Measurements from ENCODE around the gene PLAC8.
"Not testable (repeated sequence)": the region's sequence is repeated elsewhere in the genome, so short reads cannot be mapped to it uniquely, and the experiment has no call there.

Gene PLAC8

DNA sequence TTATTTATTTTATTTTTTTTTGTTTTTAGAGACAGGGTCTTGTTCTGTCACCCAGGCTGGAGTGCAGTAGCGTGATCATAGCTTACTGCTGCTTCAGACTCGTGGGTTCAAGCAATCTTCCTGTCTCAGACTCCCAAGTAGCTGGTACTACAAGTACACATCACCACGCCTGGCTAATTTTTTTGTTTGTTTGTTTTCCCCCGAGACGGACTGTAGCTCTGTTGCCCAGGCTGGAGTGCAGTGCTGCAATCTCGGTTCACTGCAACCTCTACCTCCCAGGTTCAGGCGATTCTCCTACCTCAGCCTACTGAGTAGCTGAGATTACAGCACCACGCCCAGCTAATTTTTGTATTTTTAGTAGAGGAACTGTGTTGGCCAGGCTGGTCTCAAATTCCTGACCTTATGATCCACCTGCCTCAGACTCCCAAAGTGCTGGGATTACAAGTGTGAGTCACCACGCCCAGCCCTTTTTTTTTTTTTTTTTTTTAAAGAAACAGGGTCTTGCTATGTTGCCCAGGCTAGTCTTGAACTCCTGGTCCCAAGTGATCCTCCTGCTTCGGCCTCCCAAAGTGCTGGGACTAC, 47.4 kb downstream of the PLAC8 start:
- DNase-seq (ENCODE audit: low read depth), result no peak

DNA sequence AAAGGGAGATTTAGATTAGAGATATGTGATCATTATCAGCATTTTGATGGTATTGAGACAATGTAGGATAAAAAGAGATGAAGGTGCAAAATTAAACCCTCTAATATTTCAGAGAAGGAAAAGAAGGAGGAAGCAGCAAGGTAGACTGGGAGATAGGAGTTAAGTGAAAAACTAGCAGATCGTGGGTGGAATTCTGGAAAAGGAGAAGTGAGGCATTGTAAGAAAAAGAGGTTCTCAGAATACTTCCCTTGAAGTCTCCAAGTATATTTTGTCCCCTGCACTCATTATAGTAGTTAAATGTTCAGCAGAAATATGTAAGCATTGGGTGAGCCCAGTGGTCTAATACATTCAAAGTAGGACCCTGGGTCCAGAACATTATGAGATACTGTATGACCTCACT, 49.3 kb downstream of the PLAC8 start:
- DNase-seq (ENCODE audit: low read depth), result no peak

DNA sequence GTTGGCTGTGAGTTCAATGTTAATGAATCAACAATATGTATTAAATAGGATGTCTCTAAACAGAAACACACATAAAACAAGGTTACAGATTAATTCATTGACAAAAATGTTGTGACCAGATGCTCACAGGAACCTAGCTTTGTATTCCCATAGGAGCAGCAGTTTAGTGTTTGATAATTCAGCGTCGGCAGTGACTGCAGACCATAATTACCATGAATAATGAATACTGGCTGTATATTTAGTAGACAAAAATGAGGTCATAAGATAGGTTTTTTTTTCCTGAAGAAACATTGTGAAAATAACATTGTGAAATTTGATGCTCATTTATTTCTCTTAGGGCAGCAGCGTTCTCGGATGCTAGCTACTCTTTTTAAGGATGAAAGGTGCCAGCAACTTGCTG, 51.8 kb downstream of the PLAC8 start:
- no peak for DNase-seq (ENCODE audit: low read depth)

DNA sequence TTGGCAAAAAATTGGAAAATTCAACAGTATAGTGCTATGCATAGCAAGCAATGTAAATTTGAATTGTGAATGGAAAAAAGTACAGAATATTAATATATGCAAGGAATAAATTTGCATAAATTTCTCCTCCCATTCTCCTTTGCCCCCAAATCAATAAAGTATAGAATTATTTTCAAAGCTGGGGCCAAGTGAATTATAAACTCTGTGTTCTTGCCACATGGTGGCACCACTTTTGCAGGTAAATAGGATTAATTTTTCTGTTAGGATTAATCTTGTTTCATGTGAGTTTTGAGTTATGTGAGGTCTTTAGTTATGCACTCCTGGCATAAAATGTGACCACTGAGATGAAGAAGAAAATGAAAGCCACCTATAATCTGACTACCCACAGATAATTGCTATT, 59.6 kb downstream of the PLAC8 start:
- DNase-seq (ENCODE audit: low read depth), result no peak

GRCh38 chr4:83048781-83049180, 65.7 kb downstream of the PLAC8 start:
- not testable (repeated sequence) for DNase-seq (ENCODE audit: low read depth)

DNA sequence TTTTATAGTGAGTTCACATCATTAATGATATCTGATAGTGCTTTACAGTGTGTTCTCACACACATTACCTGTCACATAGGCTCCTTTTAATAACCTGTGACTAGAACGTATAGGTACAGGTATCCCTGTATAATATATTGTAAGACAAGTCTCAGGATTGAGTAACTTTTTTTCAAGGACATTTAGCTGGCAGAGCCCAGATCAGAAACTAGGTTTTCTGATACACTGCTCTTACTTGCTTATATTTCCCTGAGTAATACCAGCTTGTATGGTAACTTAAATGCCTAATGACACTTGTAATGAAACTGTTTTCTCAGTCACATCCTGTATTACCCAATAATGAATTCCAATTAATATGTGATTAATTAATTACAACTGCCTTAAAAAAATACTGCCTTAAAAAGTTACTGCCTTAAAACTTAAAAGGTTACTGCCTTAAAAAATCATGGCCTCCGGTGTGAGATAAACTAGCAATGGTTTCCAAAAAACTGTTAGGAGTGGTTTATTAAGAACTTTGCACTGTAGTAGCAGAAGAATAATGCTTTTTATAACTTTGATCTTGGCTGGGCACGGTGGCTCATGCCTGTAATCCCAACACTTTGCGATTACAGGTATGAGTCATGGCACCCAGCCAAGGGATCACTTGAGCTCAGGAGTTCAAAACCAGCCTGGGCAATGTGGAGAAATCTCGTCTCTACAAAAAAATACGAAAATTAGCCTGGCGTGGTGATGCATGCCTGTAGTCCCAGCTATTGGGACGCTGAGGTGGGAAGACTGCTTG, 67.6 kb downstream of the PLAC8 start:
- no peak for DNase-seq (ENCODE audit: low read depth)

- DNase-seq (ENCODE audit: low read depth), result no peak
These were observed 70.6 kb downstream of the PLAC8 start for GRCh38 chr4:83043801-83044407.

- DNase-seq (ENCODE audit: low read depth), result not testable (repeated sequence)
These were observed 71.4 kb downstream of the PLAC8 start for GRCh38 chr4:83043157-83043556.

GRCh38 chr4:83040269-83040668, 74.3 kb downstream of the PLAC8 start:
- no peak for DNase-seq (ENCODE audit: low read depth)

All from stimulated activated CD4-positive, alpha-beta T cell treated with anti-CD3 and anti-CD28 coated beads, Interleukin-2, amount 100 ng/mL, for 4 hours (primary cell).